GM23248 (cell line): ENCODE measurements around the gene KIDINS220.

ENCODE experiments used
- EZH2 ChIP-seq: fragments of 200-600 bp; sonication (generic); IDR thresholded peaks from 2 replicates; pipeline ENCODE4 v1.6.1; 2018; ENCODE audit warnings: antibody characterized with exemption, mild to moderate bottlenecking; ENCODE audit not compliant: insufficient read depth, poor library complexity, severe bottlenecking
- EZH2phosphoT487 ChIP-seq: fragments of 200-600 bp; sonication (generic); IDR thresholded peaks from 2 replicates; pipeline ENCODE4 v1.6.1; 2018; ENCODE audit warnings: antibody characterized with exemption, moderate library complexity, mild to moderate bottlenecking, low read depth; ENCODE audit not compliant: insufficient read depth

- TF ChIP-seq EZH2, result no peak
- TF ChIP-seq EZH2phosphoT487, result no peak
Measured at GRCh38 chr2:8774371-8774770, 63.0 kb downstream of the KIDINS220 start.
